HG03439 (cell line): ENCODE results near the gene PARP16.
"Not testable (repeated sequence)": the region's sequence is repeated elsewhere in the genome, so short reads cannot be mapped to it uniquely, and the experiment has no call there.

ENCODE experiments used
- ATAC-seq: cut with Tn5 transposase; IDR thresholded peaks from one replicate; pipeline ENCODE4 v1.9.1; 2021; ENCODE audit warnings: mild to moderate bottlenecking, moderate library complexity; ENCODE audit not compliant: unreplicated experiment

Gene PARP16

GRCh38 chr15:65278480-65278879 is 8.2 kb downstream of the PARP16 start:
- no peak for ATAC-seq

GRCh38 chr15:65277015-65277414 is 9.7 kb downstream of the PARP16 start:
- ATAC-seq = no peak

GRCh38 chr15:65275728-65276126 is 11.0 kb downstream of the PARP16 start:
- ATAC-seq = no peak

GRCh38 chr15:65275104-65275727 is 11.5 kb downstream of the PARP16 start:
- no peak for ATAC-seq

GRCh38 chr15:65270811-65271545 is 15.7 kb downstream of the PARP16 start:
- ATAC-seq = not testable (repeated sequence)

- ATAC-seq = no peak
These were observed 18.3 kb downstream of the PARP16 start for GRCh38 chr15:65268411-65268810.

- ATAC-seq = no peak
These were observed 20.2 kb downstream of the PARP16 start for GRCh38 chr15:65266469-65266868.

GRCh38 chr15:65264863-65265430 is 21.7 kb downstream of the PARP16 start:
- no peak for ATAC-seq

GRCh38 chr15:65263313-65263712 is 23.4 kb downstream of the PARP16 start:
- no peak for ATAC-seq

- no peak for ATAC-seq
These were observed 25.7 kb downstream of the PARP16 start for GRCh38 chr15:65260968-65261367.

GRCh38 chr15:65259367-65259797 is 27.3 kb downstream of the PARP16 start:
- ATAC-seq = no peak

- ATAC-seq = no peak
These were observed 28.1 kb downstream of the PARP16 start for GRCh38 chr15:65258375-65259262.

- no peak for ATAC-seq
These were observed 31.1 kb downstream of the PARP16 start for GRCh38 chr15:65255486-65256140.

- no peak for ATAC-seq
These were observed 31.9 kb downstream of the PARP16 start for GRCh38 chr15:65254758-65255157.

GRCh38 chr15:65254356-65254755 is 32.3 kb downstream of the PARP16 start:
- ATAC-seq = no peak

GRCh38 chr15:65249641-65250040 is 37.0 kb downstream of the PARP16 start:
- peak; percentile 71 for ATAC-seq

GRCh38 chr15:65248511-65249255 is 38.0 kb downstream of the PARP16 start:
- ATAC-seq = no peak

GRCh38 chr15:65246939-65247338 is 39.7 kb downstream of the PARP16 start:
- no peak for ATAC-seq

GRCh38 chr15:65246026-65246714 is 40.5 kb downstream of the PARP16 start:
- no peak for ATAC-seq
